Left hindlimb (tissue), 1 donor: ENCODE data around the gene DUSP9.
"Not testable (repeated sequence)": the region's sequence is repeated elsewhere in the genome, so short reads cannot be mapped to it uniquely, and the experiment has no call there.

Experiments
- DNase-seq: peaks from one replicate; pipeline ENCODE4 v3.0.0-alpha.2; 2018

Gene DUSP9

GRCh38 chrX:153693216-153694086, 46.4 kb downstream of the DUSP9 start:
- DNase-seq, result no peak

DNA sequence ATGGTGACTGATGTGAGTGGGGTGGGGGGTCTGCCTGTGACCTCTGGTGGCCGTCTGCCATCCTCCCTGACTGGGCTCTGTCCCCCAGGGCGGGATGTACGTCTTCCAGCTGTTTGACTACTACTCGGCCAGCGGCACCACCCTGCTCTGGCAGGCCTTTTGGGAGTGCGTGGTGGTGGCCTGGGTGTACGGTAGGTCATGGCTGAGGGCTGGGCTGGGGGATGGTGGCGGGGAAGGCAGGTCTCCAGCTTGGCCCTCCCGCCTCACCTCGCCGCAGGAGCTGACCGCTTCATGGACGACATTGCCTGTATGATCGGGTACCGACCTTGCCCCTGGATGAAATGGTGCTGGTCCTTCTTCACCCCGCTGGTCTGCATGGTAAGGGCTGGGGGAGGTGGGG, 47.3 kb downstream of the DUSP9 start:
- DNase-seq, result not testable (repeated sequence)

DNA sequence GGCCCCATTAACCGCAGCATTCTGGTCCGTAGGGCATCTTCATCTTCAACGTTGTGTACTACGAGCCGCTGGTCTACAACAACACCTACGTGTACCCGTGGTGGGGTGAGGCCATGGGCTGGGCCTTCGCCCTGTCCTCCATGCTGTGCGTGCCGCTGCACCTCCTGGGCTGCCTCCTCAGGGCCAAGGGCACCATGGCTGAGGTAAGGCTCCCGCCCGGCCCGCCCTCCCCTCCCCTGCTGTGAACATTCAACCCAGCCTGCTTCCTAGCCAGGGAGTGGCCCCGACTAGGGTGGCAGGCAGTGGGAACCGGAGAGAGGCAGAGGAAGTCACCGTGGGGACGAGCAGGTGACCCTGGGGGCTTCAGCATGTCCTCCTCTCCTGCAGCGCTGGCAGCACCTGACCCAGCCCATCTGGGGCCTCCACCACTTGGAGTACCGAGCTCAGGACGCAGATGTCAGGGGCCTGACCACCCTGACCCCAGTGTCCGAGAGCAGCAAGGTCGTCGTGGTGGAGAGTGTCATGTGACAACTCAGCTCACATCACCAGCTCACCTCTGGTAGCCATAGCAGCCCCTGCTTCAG, 47.8 kb downstream of the DUSP9 start:
- DNase-seq, result no peak

DNA sequence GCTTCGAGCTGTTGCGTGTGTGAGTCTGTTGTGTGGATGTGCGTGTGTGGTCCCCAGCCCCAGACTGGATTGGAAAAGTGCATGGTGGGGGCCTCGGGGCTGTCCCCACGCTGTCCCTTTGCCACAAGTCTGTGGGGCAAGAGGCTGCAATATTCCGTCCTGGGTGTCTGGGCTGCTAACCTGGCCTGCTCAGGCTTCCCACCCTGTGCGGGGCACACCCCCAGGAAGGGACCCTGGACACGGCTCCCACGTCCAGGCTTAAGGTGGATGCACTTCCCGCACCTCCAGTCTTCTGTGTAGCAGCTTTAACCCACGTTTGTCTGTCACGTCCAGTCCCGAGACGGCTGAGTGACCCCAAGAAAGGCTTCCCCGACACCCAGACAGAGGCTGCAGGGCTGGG, 49.1 kb downstream of the DUSP9 start:
- DNase-seq, result no peak

GRCh38 chrX:153696538-153696937, 49.5 kb downstream of the DUSP9 start:
- DNase-seq, result not testable (repeated sequence)

DNA sequence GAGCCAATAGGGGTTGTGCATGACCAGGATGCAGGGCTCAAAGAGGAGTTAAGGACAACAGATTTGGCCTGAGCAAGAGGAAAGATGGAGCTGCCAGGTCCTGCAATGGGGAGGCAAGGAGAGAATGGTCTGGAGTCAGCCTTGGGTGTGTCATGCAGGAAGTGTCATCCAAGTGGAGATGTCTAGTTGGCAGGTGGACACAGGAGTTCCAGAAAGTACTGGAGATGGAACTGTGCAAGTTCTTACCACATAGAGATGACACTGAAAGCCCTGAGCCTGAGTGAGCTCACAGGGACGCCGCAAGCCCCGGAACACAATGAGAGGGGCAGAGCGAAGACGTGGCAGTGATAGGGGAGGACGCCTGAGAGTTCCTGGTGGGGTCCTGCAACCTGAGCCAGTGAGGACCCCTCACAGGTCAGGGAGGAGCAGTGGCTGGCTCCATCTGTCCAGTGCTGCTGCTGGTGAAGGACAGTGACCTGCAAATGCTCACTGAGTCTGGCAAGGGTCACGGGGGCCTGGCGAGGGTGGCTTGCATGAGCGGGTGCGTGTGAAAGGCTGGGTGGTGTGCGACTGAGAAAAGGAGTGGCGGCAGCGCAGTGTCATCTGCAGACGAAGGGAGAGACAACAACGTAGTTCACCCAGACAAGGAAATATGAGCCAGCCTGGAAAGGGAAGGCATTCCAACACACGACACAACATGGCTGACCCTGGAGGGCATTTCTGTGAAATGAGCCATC, 50.2 kb downstream of the DUSP9 start:
- not testable (repeated sequence) for DNase-seq

- no peak for DNase-seq
Measured at GRCh38 chrX:153697924-153698865, 51.2 kb downstream of the DUSP9 start.

GRCh38 chrX:153699210-153699783, 52.3 kb downstream of the DUSP9 start:
- DNase-seq, result not testable (repeated sequence)

- DNase-seq, result not testable (repeated sequence)
Measured at GRCh38 chrX:153699784-153700371, 52.9 kb downstream of the DUSP9 start.

GRCh38 chrX:153700376-153700945, 53.5 kb downstream of the DUSP9 start:
- no peak for DNase-seq
